Neural progenitor cell (in vitro differentiated cells): ENCODE data around the gene TEX9.

ENCODE experiments used
- EZH2 ChIP-seq: fragments of 200-600 bp; sonication (generic); IDR thresholded peaks from 2 replicates; pipeline ENCODE4 v1.6.1; 2017; ENCODE audit warnings: antibody characterized with exemption, mild to moderate bottlenecking, moderate library complexity
- TF ChIP-seq, protein P1 (sequence below): fragments of 200-600 bp; sonication (generic); IDR thresholded peaks from 2 replicates; pipeline ENCODE4 v1.5.1; 2017; ENCODE audit warnings: antibody characterized with exemption, mild to moderate bottlenecking

GRCh38 chr15:56351353-56351752 lies 13.9 kb upstream of the TEX9 start:
- TF ChIP-seq EZH2: no peak
- TF ChIP-seq, protein P1, sequence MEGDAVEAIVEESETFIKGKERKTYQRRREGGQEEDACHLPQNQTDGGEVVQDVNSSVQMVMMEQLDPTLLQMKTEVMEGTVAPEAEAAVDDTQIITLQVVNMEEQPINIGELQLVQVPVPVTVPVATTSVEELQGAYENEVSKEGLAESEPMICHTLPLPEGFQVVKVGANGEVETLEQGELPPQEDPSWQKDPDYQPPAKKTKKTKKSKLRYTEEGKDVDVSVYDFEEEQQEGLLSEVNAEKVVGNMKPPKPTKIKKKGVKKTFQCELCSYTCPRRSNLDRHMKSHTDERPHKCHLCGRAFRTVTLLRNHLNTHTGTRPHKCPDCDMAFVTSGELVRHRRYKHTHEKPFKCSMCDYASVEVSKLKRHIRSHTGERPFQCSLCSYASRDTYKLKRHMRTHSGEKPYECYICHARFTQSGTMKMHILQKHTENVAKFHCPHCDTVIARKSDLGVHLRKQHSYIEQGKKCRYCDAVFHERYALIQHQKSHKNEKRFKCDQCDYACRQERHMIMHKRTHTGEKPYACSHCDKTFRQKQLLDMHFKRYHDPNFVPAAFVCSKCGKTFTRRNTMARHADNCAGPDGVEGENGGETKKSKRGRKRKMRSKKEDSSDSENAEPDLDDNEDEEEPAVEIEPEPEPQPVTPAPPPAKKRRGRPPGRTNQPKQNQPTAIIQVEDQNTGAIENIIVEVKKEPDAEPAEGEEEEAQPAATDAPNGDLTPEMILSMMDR: no peak
